ENCODE data around the gene MRPS35.

GRCh38 chr12:27689558-27690180 is 21.0 kb upstream of the MRPS35 start:
- TF ChIP-seq POLR2AphosphoS5 (IDR thresholded peaks at IDR 0.05; ENCODE audit: low read depth, low read length) (no peak), TAF1 (IDR thresholded peaks at IDR 0.05; ENCODE audit: borderline replicate concordance, insufficient read depth, low read length) (no peak), REST (IDR thresholded peaks at IDR 0.05; ENCODE audit: insufficient read depth in 1 of 2, low read depth in 2 of 2, low read length in 2 of 2) (no peak), SIN3A (IDR thresholded peaks at IDR 0.05; ENCODE audit: borderline replicate concordance, insufficient read depth, low read length) (no peak), FOXP2 (optimal IDR thresholded peaks at IDR 0.05; ENCODE audit: borderline replicate concordance, extremely low read depth, extremely low read length, insufficient read depth) (no peak)
